Measurements from ENCODE around the gene CLTC.

DNA sequence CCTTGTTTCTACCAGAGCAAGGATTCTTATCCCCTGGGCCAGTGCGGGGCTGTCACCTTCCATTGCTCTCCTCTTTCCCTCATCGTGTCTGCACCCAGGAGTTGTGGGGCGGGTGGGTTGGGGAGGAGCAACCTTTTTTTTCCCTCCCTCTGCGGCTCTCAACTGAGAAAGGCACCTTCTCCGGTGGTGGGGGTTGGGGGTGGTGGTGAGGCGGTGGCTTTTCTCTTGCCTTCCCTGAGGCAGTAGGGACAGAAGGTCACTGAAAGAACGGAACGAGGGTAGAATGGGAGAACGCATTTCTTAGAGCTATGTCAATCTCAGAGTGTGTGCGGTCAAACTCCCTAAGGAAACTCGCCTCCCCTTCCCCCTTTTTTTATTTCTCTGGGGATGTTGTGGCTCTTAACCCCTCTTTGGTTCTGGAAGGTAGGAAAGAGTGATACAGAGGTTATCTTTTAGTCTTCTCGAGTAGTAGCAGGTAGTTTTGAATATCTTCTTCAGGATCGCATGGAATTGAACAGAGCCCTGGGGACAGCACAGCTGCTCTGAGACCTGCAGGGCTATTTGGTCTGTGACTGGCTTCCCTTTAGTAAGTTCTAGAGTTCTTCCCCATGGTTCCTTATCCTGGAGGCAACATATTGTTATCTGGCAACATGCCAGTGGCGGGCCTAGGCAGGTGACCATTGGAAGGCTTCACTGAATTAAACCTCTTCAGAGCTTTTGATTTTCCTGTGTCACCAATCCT, 994 bp downstream of the CLTC start:
- TF ChIP-seq, protein P1, sequence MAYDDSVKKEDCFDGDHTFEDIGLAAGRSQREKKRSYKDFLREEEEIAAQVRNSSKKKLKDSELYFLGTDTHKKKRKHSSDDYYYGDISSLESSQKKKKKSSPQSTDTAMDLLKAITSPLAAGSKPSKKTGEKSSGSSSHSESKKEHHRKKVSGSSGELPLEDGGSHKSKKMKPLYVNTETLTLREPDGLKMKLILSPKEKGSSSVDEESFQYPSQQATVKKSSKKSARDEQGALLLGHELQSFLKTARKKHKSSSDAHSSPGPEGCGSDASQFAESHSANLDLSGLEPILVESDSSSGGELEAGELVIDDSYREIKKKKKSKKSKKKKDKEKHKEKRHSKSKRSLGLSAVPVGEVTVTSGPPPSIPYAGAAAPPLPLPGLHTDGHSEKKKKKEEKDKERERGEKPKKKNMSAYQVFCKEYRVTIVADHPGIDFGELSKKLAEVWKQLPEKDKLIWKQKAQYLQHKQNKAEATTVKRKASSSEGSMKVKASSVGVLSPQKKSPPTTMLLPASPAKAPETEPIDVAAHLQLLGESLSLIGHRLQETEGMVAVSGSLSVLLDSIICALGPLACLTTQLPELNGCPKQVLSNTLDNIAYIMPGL (CRISPR knock-in tag; IDR thresholded peaks at IDR 0.05; ENCODE audit: borderline replicate concordance): no peak
- no peak for TF ChIP-seq MYC (IDR thresholded peaks at IDR 0.05; ENCODE audit: borderline replicate concordance, low read length)
- TF ChIP-seq EP300 (IDR thresholded peaks at IDR 0.05): no peak
- TF ChIP-seq ELK1 (IDR thresholded peaks at IDR 0.05; ENCODE audit: low read depth, low read length): no peak
